Endothelial cell of umbilical vein (primary cell): ENCODE data around the gene CCNC. TPM values are rescaled to one million over a fixed set of nuclear protein-coding genes. Genes with fewer than 3 reads are reported as not detected.

Experiments
- BruUV-seq: library from RNA; stranded (reverse); fragments of 400-500 nt; replicated peaks from 2 replicates; lab custom pipeline; 2021; lab: Mats Ljungman, UMichigan
- CTCF ChIA-PET: fragments of 300-600, 350-600 bp; sonication (Branson Sonifier 250); formaldehyde crosslinking; loops from one replicate; lab custom pipeline; 2021; ENCODE audit warnings: antibody characterized with exemption, inconsistent platforms; lab: Charles Lee
- POLR2A ChIA-PET: fragments of 300-600, 350-600 bp; sonication (Branson Sonifier 250); formaldehyde crosslinking; loops from one replicate; lab custom pipeline; 2021; ENCODE audit warnings: antibody characterized with exemption, inconsistent platforms; lab: Charles Lee
- DNase-seq: peaks from one replicate; pipeline ENCODE4 v3.0.0-alpha.2; 2011; ENCODE audit warnings: low read depth, low spot score
- FAIRE-seq: peaks from 2 replicates; lab custom pipeline; 2011; peaks lifted over from hg19 to GRCh38; lab: Jason Lieb, UNC
- H2AFZ ChIP-seq: 2 replicates; pipeline ENCODE4 v1.6.0; 2012; ENCODE audit warnings: low read depth, low read length, control low read depth, inconsistent platforms
- H3K27ac ChIP-seq: 2 replicates; pipeline ENCODE4 v1.5.1; 2011; ENCODE audit warnings: low read depth, mild to moderate bottlenecking, control low read depth, low read length, moderate library complexity; ENCODE audit not compliant: insufficient read depth
- H3K27me3 ChIP-seq, 2 experiments: 2 replicates each; pipeline versions ENCODE4 v1.6.0 to v1.6.1; 2011; ENCODE audit warnings: low read length in 2 of 2, mixed read lengths in 1 of 2; ENCODE audit not compliant: control insufficient read depth in 2 of 2, insufficient read depth in 2 of 2
- H3K36me3 ChIP-seq, 2 experiments: 2 replicates in 1 of 2; 3 replicates in 1 of 2; pipeline ENCODE4 v1.5.1; 2011; ENCODE audit warnings: low read length in 2 of 2, mild to moderate bottlenecking in 1 of 2, moderate library complexity in 1 of 2; ENCODE audit not compliant: control insufficient read depth in 2 of 2, insufficient read depth in 2 of 2; ENCODE audit errors: extremely low read depth in 1 of 2
- H3K4me1 ChIP-seq: 3 replicates; pipeline ENCODE4 v1.5.1; 2011; ENCODE audit warnings: mild to moderate bottlenecking, low read length; ENCODE audit not compliant: control insufficient read depth, insufficient read depth; ENCODE audit errors: extremely low read depth
- H3K4me2 ChIP-seq: 2 replicates; pipeline ENCODE4 v1.6.1; 2011; ENCODE audit warnings: low read length, control low read depth, mixed read lengths; ENCODE audit not compliant: insufficient read depth
- H3K4me3 ChIP-seq, 3 experiments: fragments of 200-600 bp in 1 of 3; sonication (generic), shearing (Covaris generic) in 1 of 3; replicated peaks in 1 of 3; 2 replicates each; pipeline ENCODE4 v1.5.1; 2011 to 2016; ENCODE audit warnings: control low read depth in 3 of 3, low read length in 3 of 3, mild to moderate bottlenecking in 2 of 3, inconsistent platforms in 1 of 3, low read depth in 1 of 3, moderate library complexity in 1 of 3; ENCODE audit not compliant: insufficient read depth in 1 of 3
- H3K79me2 ChIP-seq: 2 replicates; pipeline ENCODE4 v1.6.0; 2012; ENCODE audit warnings: low read length, inconsistent platforms; ENCODE audit not compliant: control insufficient read depth, insufficient read depth
- H3K9ac ChIP-seq: replicated peaks from 2 replicates; pipeline ENCODE3; 2011; ENCODE audit warnings: low read length, control low read depth; ENCODE audit not compliant: insufficient read depth; ENCODE audit errors: extremely low read depth
- H3K9me1 ChIP-seq: replicated peaks from 3 replicates; pipeline ENCODE4 v1.6.0; 2011; ENCODE audit warnings: mild to moderate bottlenecking, low read length; ENCODE audit not compliant: control insufficient read depth, insufficient read depth; ENCODE audit errors: extremely low read depth
- H3K9me3 ChIP-seq: replicated peaks from 2 replicates; pipeline ENCODE4 v1.5.1; 2012; ENCODE audit warnings: low read length, inconsistent platforms; ENCODE audit not compliant: control insufficient read depth, insufficient read depth
- H4K20me1 ChIP-seq: replicated peaks from 2 replicates; pipeline ENCODE3; 2011; ENCODE audit warnings: mild to moderate bottlenecking, low read length; ENCODE audit not compliant: control insufficient read depth, insufficient read depth; ENCODE audit errors: extremely low read depth
- CTCF ChIP-seq, 2 donors: IDR thresholded peaks; 1 replicate in 1 of 2; 2 replicates in 1 of 2; pipeline ENCODE4 v1.5.1; 2011; ENCODE audit warnings: low read length in 2 of 2, mild to moderate bottlenecking in 2 of 2, moderate library complexity in 2 of 2, control low read depth in 1 of 2, inconsistent platforms in 1 of 2, low read depth in 1 of 2; ENCODE audit not compliant: insufficient read depth in 1 of 2; ENCODE audit errors: extremely low read depth in 1 of 2
- EZH2 ChIP-seq: IDR thresholded peaks from 2 replicates; pipeline ENCODE4 v1.6.1; 2012; ENCODE audit warnings: borderline replicate concordance, low read depth, mild to moderate bottlenecking, moderate library complexity, low read length, inconsistent platforms; ENCODE audit not compliant: severe bottlenecking
- FOS ChIP-seq: IDR thresholded peaks from 2 replicates; pipeline ENCODE4 v1.6.1; 2011; ENCODE audit warnings: mild to moderate bottlenecking, low read length, moderate library complexity, borderline replicate concordance; ENCODE audit not compliant: insufficient read depth
- GATA2 ChIP-seq: IDR thresholded peaks from 2 replicates; pipeline ENCODE4 v1.7.0; 2011; ENCODE audit warnings: low read depth, mild to moderate bottlenecking, moderate library complexity, mixed read lengths, low read length; ENCODE audit not compliant: insufficient read length, insufficient read depth
- JUN ChIP-seq: IDR thresholded peaks from 2 replicates; pipeline ENCODE4 v1.6.1; 2011; ENCODE audit warnings: borderline replicate concordance, low read depth; ENCODE audit not compliant: insufficient read length, insufficient read depth
- MYC ChIP-seq: IDR thresholded peaks from one replicate; pipeline ENCODE4 v1.6.1; 2011; ENCODE audit warnings: mild to moderate bottlenecking, low read depth, low read length
- POLR2A ChIP-seq: IDR thresholded peaks from 2 replicates; pipeline ENCODE4 v1.6.1; 2012; ENCODE audit warnings: low read depth, mild to moderate bottlenecking, control low read depth, low read length
- POLR2AphosphoS5 ChIP-seq: IDR thresholded peaks from 2 replicates; pipeline ENCODE4 v1.6.1; 2012; ENCODE audit warnings: low read depth, mild to moderate bottlenecking, control low read depth, low read length, moderate library complexity; ENCODE audit not compliant: insufficient read depth
- dilution Hi-C: fragments of 300-500 bp; cut with MboI; formaldehyde crosslinking; loops from one replicate; pipeline ENCODE4 v1.15.0; 2019; ENCODE audit warnings: low sequenced_read_pairs; ENCODE audit not compliant: extremely low pct_ligation_motif_present
- intact Hi-C: fragments of 100-400 bp; cut with micrococcal nuclease; formaldehyde crosslinking; loops from one replicate; pipeline ENCODE4 v1.10.0; 2022
- polyA plus RNA-seq, 4 experiments: library from polyadenylated mRNA; depleted of rRNA in 3 of 4; stranded (reverse) in 3 of 4; unstranded in 1 of 4; fragments of >200 nt; gene quantifications; 2 replicates each; pipeline versions ENCODE4 v1.2.1 to v1.2.3, GENCODE V29; 2011 to 2012; ENCODE audit warnings: missing spikeins in 1 of 4
- total RNA-seq: library from RNA; stranded (reverse); gene quantifications from 2 replicates; pipeline ENCODE4 v1.2.3, GENCODE V29; 2021
- TF ChIP-seq, protein P1 (sequence below): IDR thresholded peaks from 2 replicates; pipeline ENCODE4 v1.6.1; 2011; ENCODE audit not compliant: insufficient read depth, insufficient read length

CCNC gene
- total and polyA plus RNA-seq, 2 donors (not counting 3 experiments of a cell fraction or from before 2014, with no cell fraction given): 18.2 to 53.5 TPM

GRCh38 chr6:99530627-99531026 is 37.8 kb downstream of the CCNC start:
- Histone ChIP-seq H2AFZ (no peak overlapping the region), H3K9me3 (no peaks in the 10 kb centered on the region), H3K4me1 (peaks cover 6% of the 10 kb centered on the region), H3K27ac (no peak overlapping the region), H3K27me3 (no peaks in the 10 kb centered on the region), H3K79me2 (no peaks in the 10 kb centered on the region), H3K4me2 (no peak overlapping the region), H4K20me1 (no peaks in the 10 kb centered on the region), H3K36me3 (peaks cover 4% of the 10 kb centered on the region in 2 experiments), H3K4me3 (no peak overlapping the region), H3K9me1 (no peaks in the 10 kb centered on the region), H3K9ac (no peak overlapping the region)
- POLR2A ChIA-PET: interaction anchor here (1.2 kb wide), 1 partner anchor 9 kb away, joined by 5 read pairs; no protein-coding TSS in a partner anchor
- DNase-seq (no peak), FAIRE-seq (no peak)
- intact Hi-C loops (no loop called here), dilution Hi-C loops (no loop called here)
- CTCF ChIA-PET: interaction anchor here (1.0 to 1.6 kb wide), 3 partner anchors 9 to 200 kb away, joined by 4 to 9 read pairs (median 5); no protein-coding TSS in a partner anchor
- no peak for TF ChIP-seq CTCF (IDR thresholded peaks at IDR 0.05; ENCODE audit: extremely low read depth in 1 of 2, insufficient read depth in 1 of 2, low read depth in 1 of 2, low read length in 2 of 2)
- no peak for TF ChIP-seq JUN
- TF ChIP-seq, protein P1, sequence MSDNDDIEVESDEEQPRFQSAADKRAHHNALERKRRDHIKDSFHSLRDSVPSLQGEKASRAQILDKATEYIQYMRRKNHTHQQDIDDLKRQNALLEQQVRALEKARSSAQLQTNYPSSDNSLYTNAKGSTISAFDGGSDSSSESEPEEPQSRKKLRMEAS: no peak
- no peak for TF ChIP-seq POLR2A
- TF ChIP-seq GATA2: no peak
- TF ChIP-seq FOS: no peak
- no peak for TF ChIP-seq POLR2AphosphoS5
- TF ChIP-seq MYC: no peak
- TF ChIP-seq EZH2: no peak
- BruUV-seq: no TSS peak
